Osteoblast (primary cell): Measurements from ENCODE around the gene RFK. TPM values are rescaled to one million over a fixed set of nuclear protein-coding genes. Genes with fewer than 3 reads are reported as not detected.
"Not testable (repeated sequence)": the region's sequence is repeated elsewhere in the genome, so short reads cannot be mapped to it uniquely, and the experiment has no call there.

Experiments used
- DNase-seq: peaks from one replicate; pipeline ENCODE4 v3.0.0; 2011; ENCODE audit warnings: low spot score, mixed read lengths; ENCODE audit not compliant: insufficient read length; ENCODE audit errors: missing footprints
- H2AFZ ChIP-seq: 2 replicates; pipeline ENCODE4 v1.6.0; 2011; ENCODE audit warnings: mild to moderate bottlenecking, low read length
- H3K27ac ChIP-seq: 2 replicates; pipeline ENCODE4 v1.5.1; 2011; ENCODE audit warnings: mild to moderate bottlenecking, low read depth, low read length, moderate library complexity
- H3K27me3 ChIP-seq: 2 replicates; pipeline ENCODE4 v1.6.0; 2012; ENCODE audit warnings: mild to moderate bottlenecking, control low read depth, inconsistent platforms, low read length, moderate library complexity; ENCODE audit not compliant: insufficient read depth
- H3K36me3 ChIP-seq: 2 replicates; pipeline ENCODE4 v1.5.1; 2011; ENCODE audit warnings: mild to moderate bottlenecking, low read length, control low read depth, moderate library complexity; ENCODE audit not compliant: insufficient read depth
- H3K4me1 ChIP-seq: 2 replicates; pipeline ENCODE4 v1.5.1; 2011; ENCODE audit warnings: mild to moderate bottlenecking, low read length, control low read depth, moderate library complexity; ENCODE audit not compliant: insufficient read depth
- H3K4me2 ChIP-seq: 2 replicates; pipeline ENCODE4 v1.6.0; 2011; ENCODE audit warnings: mild to moderate bottlenecking, low read length; ENCODE audit not compliant: insufficient read depth
- H3K4me3 ChIP-seq: fragments of 200-600 bp; sonication (generic); 3 replicates; pipeline ENCODE4 v1.5.1; 2012; ENCODE audit warnings: mild to moderate bottlenecking, low read length, inconsistent platforms; ENCODE audit not compliant: insufficient read depth
- H3K79me2 ChIP-seq: 2 replicates; pipeline ENCODE4 v1.6.0; 2012; ENCODE audit warnings: mild to moderate bottlenecking, low read length, control low read depth, inconsistent platforms; ENCODE audit not compliant: insufficient read depth
- H3K9me3 ChIP-seq: 2 replicates; pipeline ENCODE4 v1.5.1; 2011; ENCODE audit warnings: low read depth, low read length, control low read depth
- H4K20me1 ChIP-seq: 2 replicates; pipeline ENCODE4 v1.6.0; 2012; ENCODE audit warnings: mild to moderate bottlenecking, low read length, control low read depth; ENCODE audit not compliant: insufficient read depth
- CTCF ChIP-seq: IDR thresholded peaks from 2 replicates; pipeline ENCODE4 v1.5.1; 2011; ENCODE audit warnings: mild to moderate bottlenecking, low read depth, low read length, moderate library complexity; ENCODE audit errors: extremely low read depth
- total RNA-seq: library from RNA; depleted of rRNA; stranded (reverse); fragments of >200 nt; gene quantifications from 2 replicates; pipeline ENCODE4 v1.2.3, GENCODE V29; 2012

The RFK gene
- total RNA-seq, 1 donor, result 25.0 TPM

GRCh38 chr9:76365028-76365427, 29.2 kb downstream of the RFK start:
- H3K9me3 ChIP-seq, result no peaks in the 10 kb centered on the region
- H3K4me2 ChIP-seq, result no peak overlapping the region

GRCh38 chr9:76363032-76363395, 31.2 kb downstream of the RFK start:
- H3K27ac ChIP-seq, result no peak overlapping the region
- no peak for DNase-seq
- H3K27me3 ChIP-seq, result peaks cover 14% of the 10 kb centered on the region
- no peaks in the 10 kb centered on the region for H3K36me3 ChIP-seq
- no peak for TF ChIP-seq CTCF
- no peaks in the 10 kb centered on the region for H3K79me2 ChIP-seq
- H4K20me1 ChIP-seq, result no peaks in the 10 kb centered on the region
- no peak overlapping the region for H2AFZ ChIP-seq
- no peak overlapping the region for H3K4me3 ChIP-seq
- H3K9me3 ChIP-seq, result no peaks in the 10 kb centered on the region
- H3K4me2 ChIP-seq, result no peak overlapping the region
- H3K4me1 ChIP-seq, result no peaks in the 10 kb centered on the region

More at GRCh38 chr9:76365028-76365427, 29.2 kb downstream of the RFK start:
- H4K20me1 ChIP-seq, result no peaks in the 10 kb centered on the region
- no peaks in the 10 kb centered on the region for H3K36me3 ChIP-seq
- no peak overlapping the region for H3K27ac ChIP-seq
- no peak overlapping the region for H2AFZ ChIP-seq
- no peak for TF ChIP-seq CTCF
- H3K4me3 ChIP-seq, result no peak overlapping the region
- H3K27me3 ChIP-seq, result peaks cover 10% of the 10 kb centered on the region
- no peaks in the 10 kb centered on the region for H3K79me2 ChIP-seq
- H3K4me1 ChIP-seq, result no peaks in the 10 kb centered on the region
- peak; percentile 78 for DNase-seq

GRCh38 chr9:76362332-76363031, 31.7 kb downstream of the RFK start:
- peaks cover 14% of the 10 kb centered on the region for H3K27me3 ChIP-seq
- H3K36me3 ChIP-seq, H3K27ac ChIP-seq, H4K20me1 ChIP-seq, H3K4me2 ChIP-seq, H3K4me3 ChIP-seq, H3K4me1 ChIP-seq, H3K9me3 ChIP-seq, H2AFZ ChIP-seq, DNase-seq, H3K79me2 ChIP-seq: not testable (repeated sequence)

- Histone ChIP-seq H3K27ac (no peak overlapping the region), H3K27me3 (peaks cover 14% of the 10 kb centered on the region), H3K9me3 (no peaks in the 10 kb centered on the region), H2AFZ (no peak overlapping the region), H4K20me1 (no peaks in the 10 kb centered on the region), H3K4me3 (no peak overlapping the region), H3K36me3 (no peaks in the 10 kb centered on the region), H3K79me2 (no peaks in the 10 kb centered on the region), H3K4me1 (no peaks in the 10 kb centered on the region), H3K4me2 (no peak overlapping the region)
- no peak for TF ChIP-seq CTCF
- DNase-seq, result no peak
Observed at GRCh38 chr9:76359766-76360165, 34.5 kb downstream of the RFK start.
